Measurements from ENCODE around the gene GPD1L.
"Not testable (repeated sequence)": the region's sequence is repeated elsewhere in the genome, so short reads cannot be mapped to it uniquely, and the experiment has no call there.

Gene GPD1L

GRCh38 chr3:32106132-32106928 is at the start of gene GPD1L:
Gene GPD1L (plus strand): TSS chr3:32106620. CDS start chr3:32106712, 92 bp downstream.
- peak within 1 kb of the TSS; percentile 72 for H3K9ac ChIP-seq (ENCODE audit: low read length)
- H3K4me2 ChIP-seq (ENCODE audit: low read length): peak within 1 kb of the TSS; percentile 91
- peak within 1 kb of the TSS; percentile 19 for H3K27ac ChIP-seq (ENCODE audit: low read depth, low read length, poor library complexity, severe bottlenecking)

GRCh38 chr3:32058465-32058864 is 48.0 kb upstream of the GPD1L start:
- H3K27me3 ChIP-seq (ENCODE audit: insufficient read depth, low read length); H3K9me3 ChIP-seq (ENCODE audit: low read length); H3F3A ChIP-seq (ENCODE audit: insufficient read depth, low read length); H3K79me2 ChIP-seq (ENCODE audit: insufficient read depth, low read length); H3K4me2 ChIP-seq (ENCODE audit: low read length); H3K27ac ChIP-seq (ENCODE audit: low read depth, low read length, poor library complexity, severe bottlenecking); H3K36me3 ChIP-seq (ENCODE audit: insufficient read depth, low read length); H3K4me3 ChIP-seq (ENCODE audit: low read depth, low read length, poor library complexity, severe bottlenecking); H2AFZ ChIP-seq (ENCODE audit: low read length); H4K20me1 ChIP-seq (ENCODE audit: insufficient read depth, low read length); H3K4me1 ChIP-seq (ENCODE audit: insufficient read depth, low read length, severe bottlenecking); H3K9ac ChIP-seq (ENCODE audit: low read length); H3K9me2 ChIP-seq (ENCODE audit: low read depth, low read length): not testable (repeated sequence)

More at GRCh38 chr3:32106132-32106928, at the start of gene GPD1L:
- Histone ChIP-seq H3K9me2 (ENCODE audit: low read depth, low read length) (no peaks in the 10 kb centered on the region), H4K20me1 (ENCODE audit: insufficient read depth, low read length) (no peaks in the 10 kb centered on the region), H3F3A (ENCODE audit: insufficient read depth, low read length) (no peaks in the 10 kb centered on the region), H3K36me3 (ENCODE audit: insufficient read depth, low read length) (no peaks in the 10 kb centered on the region), H2AFZ (ENCODE audit: low read length) (peak within 1 kb of the TSS; percentile 99), H3K4me1 (ENCODE audit: insufficient read depth, low read length, severe bottlenecking) (peaks cover 26% of the 10 kb centered on the region), H3K27me3 (ENCODE audit: insufficient read depth, low read length) (no peaks in the 10 kb centered on the region), H3K79me2 (ENCODE audit: insufficient read depth, low read length) (peaks cover 5% of the 10 kb centered on the region; the same call in 1 of the 2 replicates), H3K9me3 (ENCODE audit: low read length) (no peaks in the 10 kb centered on the region), H3K4me3 (ENCODE audit: low read depth, low read length, poor library complexity, severe bottlenecking) (peak within 1 kb of the TSS; percentile 87)
- TF ChIP-seq CTCF (IDR thresholded peaks at IDR 0.05; ENCODE audit: low read length) (no peak), EZH2 (IDR thresholded peaks at IDR 0.05; ENCODE audit: borderline replicate concordance, low read length) (no peak)

- H2AFZ ChIP-seq (ENCODE audit: low read length): no peak overlapping the region
- TF ChIP-seq CTCF (IDR thresholded peaks at IDR 0.05; ENCODE audit: low read length): no peak
- no peak for TF ChIP-seq EZH2 (IDR thresholded peaks at IDR 0.05; ENCODE audit: borderline replicate concordance, low read length)
- no peaks in the 10 kb centered on the region for H3K9me3 ChIP-seq (ENCODE audit: low read length)
- H3K27me3 ChIP-seq (ENCODE audit: insufficient read depth, low read length): no peaks in the 10 kb centered on the region
- H3K36me3 ChIP-seq (ENCODE audit: insufficient read depth, low read length): no peaks in the 10 kb centered on the region
- H3K4me3 ChIP-seq (ENCODE audit: low read depth, low read length, poor library complexity, severe bottlenecking): no peak overlapping the region
- H3K27ac ChIP-seq (ENCODE audit: low read depth, low read length, poor library complexity, severe bottlenecking): no peak overlapping the region
- H3K4me1 ChIP-seq (ENCODE audit: insufficient read depth, low read length, severe bottlenecking): no peaks in the 10 kb centered on the region
- no peaks in the 10 kb centered on the region for H3K9me2 ChIP-seq (ENCODE audit: low read depth, low read length)
- H3K79me2 ChIP-seq (ENCODE audit: insufficient read depth, low read length): no peaks in the 10 kb centered on the region
- no peaks in the 10 kb centered on the region for H4K20me1 ChIP-seq (ENCODE audit: insufficient read depth, low read length)
- H3K4me2 ChIP-seq (ENCODE audit: low read length): no peak overlapping the region
- H3K9ac ChIP-seq (ENCODE audit: low read length): no peak overlapping the region
- H3F3A ChIP-seq (ENCODE audit: insufficient read depth, low read length): no peaks in the 10 kb centered on the region
Measured at GRCh38 chr3:32062950-32063582, 43.4 kb upstream of the GPD1L start.

All from OCI-LY1 (cell line).